Neural progenitor cell (in vitro differentiated cells): ENCODE data around the gene ASTN2.

Source experiments
- CTCF ChIP-seq: fragments of 200-600 bp; sonication (generic); IDR thresholded peaks from 2 replicates; pipeline ENCODE4 v1.5.1; 2017; ENCODE audit warnings: antibody characterized with exemption, mild to moderate bottlenecking
- EZH2phosphoT487 ChIP-seq: fragments of 200-600 bp; sonication (generic); IDR thresholded peaks from 2 replicates; pipeline ENCODE4 v1.6.1; 2017; ENCODE audit warnings: antibody characterized with exemption

DNA sequence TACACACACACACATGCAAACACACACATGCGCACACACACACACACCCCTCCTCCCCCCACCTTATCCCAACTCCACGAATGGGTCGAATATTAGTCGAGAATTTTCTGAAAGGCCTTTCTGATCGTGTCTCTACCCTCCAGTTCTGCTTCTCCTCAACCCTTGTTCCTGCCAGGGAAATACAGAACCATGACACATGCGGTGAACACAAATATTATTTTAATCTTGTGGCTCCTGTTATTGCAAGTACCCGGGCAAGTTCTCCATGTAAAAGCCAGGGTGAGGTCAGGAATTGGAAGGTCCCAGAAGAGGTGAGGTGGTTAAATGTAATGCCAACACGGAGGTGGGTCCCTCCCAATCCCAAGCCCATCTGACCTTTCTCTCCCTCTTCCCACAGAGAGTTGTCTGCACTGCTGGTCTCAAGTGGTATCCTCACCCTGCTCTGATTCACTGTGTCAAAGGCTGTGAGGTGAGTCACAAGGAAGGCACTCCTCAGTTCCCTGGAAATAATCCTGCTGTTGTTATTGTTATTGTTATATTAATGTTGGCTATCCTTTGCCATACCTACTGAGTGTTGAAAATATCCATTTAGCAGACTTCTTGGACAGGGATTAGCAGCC is 1037.6 kb downstream of the ASTN2 start:
- TF ChIP-seq CTCF (no peak), EZH2phosphoT487 (no peak)
